CD4-positive, alpha-beta T cell treated with Interleukin-6 at 100 ng/mL for 8 hours (primary cell): ENCODE results near the gene WDR18.

ENCODE experiments used
- DNase-seq: peaks from one replicate; pipeline ENCODE4 v3.0.0-alpha.2; 2020; ENCODE audit warnings: mixed read lengths, low spot score

The WDR18 gene

GRCh38 chr19:1042689-1043511 is 58.8 kb downstream of the WDR18 start:
- no peak for DNase-seq
